GM12875 (cell line): ENCODE measurements around the gene LAPTM5.

Source experiments
- H3K4me3 ChIP-seq: one replicate; pipeline ENCODE4 v1.5.1; 2011; ENCODE audit warnings: low read depth, low read length, control low read depth
- TF ChIP-seq, protein P1 (sequence below): IDR thresholded peaks from 2 replicates; pipeline ENCODE4 v1.5.1; 2011; ENCODE audit warnings: low read depth, mild to moderate bottlenecking, control low read depth, inconsistent platforms, low read length, moderate library complexity, borderline replicate concordance; ENCODE audit not compliant: insufficient read depth

The LAPTM5 gene

DNA sequence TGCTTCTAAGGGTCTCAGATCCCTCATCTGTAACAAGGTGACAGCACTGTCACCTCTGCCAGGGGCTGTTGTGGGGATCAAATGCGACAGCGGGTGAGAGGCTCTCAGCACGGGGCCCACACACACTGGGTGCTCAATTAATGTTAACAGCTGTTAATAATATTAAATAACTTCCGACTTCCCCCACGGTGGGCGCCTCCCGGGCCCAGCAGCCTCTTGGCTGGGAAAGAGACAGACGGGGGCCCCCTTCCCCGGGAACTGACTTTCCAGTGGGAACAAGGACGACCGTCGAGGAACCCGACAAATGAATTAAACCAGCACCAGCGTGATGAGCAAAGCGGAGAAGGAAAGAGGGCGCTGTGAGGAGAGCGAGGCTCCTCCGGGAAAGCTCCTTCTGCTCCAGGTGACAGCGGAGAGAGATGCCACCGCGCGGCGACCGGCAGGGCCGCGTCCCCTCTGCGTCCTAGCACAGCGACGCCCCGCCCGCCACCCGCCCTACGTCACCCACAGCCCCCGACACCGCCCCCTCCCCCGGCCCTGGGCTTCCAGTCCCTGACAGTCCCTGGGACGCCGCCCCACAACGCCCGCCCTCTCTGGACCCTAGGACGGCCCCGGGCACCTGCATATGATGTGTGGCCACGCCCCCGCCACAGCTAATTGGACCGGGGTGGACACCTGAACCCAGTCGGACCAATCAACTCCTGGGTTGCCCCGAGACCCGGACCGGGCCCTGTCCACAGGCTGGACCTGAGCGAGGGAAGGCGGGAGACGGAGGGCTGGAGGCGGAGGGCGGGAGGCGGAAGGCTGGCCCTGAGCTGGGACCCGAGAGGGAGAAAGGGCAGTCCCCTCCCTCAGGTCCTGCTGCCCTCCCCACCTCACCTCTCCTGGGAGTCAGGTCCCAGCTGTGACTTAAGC, 72.4 kb downstream of the LAPTM5 start:
- TF ChIP-seq, protein P1, sequence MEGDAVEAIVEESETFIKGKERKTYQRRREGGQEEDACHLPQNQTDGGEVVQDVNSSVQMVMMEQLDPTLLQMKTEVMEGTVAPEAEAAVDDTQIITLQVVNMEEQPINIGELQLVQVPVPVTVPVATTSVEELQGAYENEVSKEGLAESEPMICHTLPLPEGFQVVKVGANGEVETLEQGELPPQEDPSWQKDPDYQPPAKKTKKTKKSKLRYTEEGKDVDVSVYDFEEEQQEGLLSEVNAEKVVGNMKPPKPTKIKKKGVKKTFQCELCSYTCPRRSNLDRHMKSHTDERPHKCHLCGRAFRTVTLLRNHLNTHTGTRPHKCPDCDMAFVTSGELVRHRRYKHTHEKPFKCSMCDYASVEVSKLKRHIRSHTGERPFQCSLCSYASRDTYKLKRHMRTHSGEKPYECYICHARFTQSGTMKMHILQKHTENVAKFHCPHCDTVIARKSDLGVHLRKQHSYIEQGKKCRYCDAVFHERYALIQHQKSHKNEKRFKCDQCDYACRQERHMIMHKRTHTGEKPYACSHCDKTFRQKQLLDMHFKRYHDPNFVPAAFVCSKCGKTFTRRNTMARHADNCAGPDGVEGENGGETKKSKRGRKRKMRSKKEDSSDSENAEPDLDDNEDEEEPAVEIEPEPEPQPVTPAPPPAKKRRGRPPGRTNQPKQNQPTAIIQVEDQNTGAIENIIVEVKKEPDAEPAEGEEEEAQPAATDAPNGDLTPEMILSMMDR, result no peak

DNA sequence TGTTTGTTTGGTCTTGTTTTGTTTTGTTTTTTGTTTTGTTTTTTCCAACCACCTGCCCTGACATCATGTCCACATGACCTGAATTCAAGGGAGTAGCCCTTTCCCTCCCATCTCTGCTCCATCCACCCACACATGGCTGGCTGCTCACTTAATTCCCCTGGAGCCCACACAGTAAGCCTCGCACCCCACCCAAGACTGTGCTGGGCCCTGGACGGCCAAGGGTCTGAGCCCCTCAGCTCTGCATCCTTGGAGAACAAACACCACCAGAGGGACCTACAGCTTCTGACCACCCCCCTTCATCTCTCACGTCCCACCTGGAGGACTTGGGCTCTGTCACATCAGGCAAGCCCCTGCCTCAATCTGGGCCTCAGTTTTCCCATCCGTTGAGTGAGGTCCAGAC, 73.3 kb downstream of the LAPTM5 start:
- TF ChIP-seq, protein P1, result no peak
- H3K4me3 ChIP-seq, result no peak overlapping the region

More for the DNA sequence above, 72.4 kb downstream of the LAPTM5 start:
- H3K4me3 ChIP-seq, result no peak overlapping the region

DNA sequence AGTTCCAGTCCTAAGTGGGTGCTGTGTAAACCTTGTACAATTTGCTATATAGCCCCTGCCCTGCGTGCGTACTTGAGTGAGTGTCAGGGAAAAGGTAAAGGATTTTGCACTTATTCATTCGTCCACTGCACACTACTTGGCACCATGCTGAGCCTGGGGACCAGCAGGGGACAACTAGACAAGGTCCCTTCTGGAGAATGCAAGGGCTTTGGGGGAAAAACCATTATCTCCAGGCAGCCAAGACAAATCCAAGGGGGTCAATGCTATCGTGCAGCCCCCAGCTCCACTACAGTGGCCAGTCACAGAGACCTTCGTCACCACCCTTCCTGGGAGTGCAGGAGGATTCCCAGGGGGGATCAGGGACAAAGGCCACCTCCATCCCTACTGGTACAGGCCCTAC, 73.9 kb downstream of the LAPTM5 start:
- TF ChIP-seq, protein P1, result no peak
- H3K4me3 ChIP-seq, result no peak overlapping the region
